K562 (cell line): ENCODE results near the gene ZDHHC14. TPM values are rescaled to one million over a fixed set of nuclear protein-coding genes. Genes with fewer than 3 reads are reported as not detected.

Experiments used
- BRF2 ChIP-seq: IDR thresholded peaks from 3 replicates; pipeline ENCODE4 v1.6.1; 2011; ENCODE audit warnings: borderline replicate concordance, mild to moderate bottlenecking; ENCODE audit not compliant: insufficient read length, insufficient read depth
- EGR1 ChIP-seq: fragments of 450-650 bp; conservative IDR thresholded peaks from 2 replicates; pipeline ENCODE4 v1.6.1; 2017; ENCODE audit warnings: mild to moderate bottlenecking
- ESRRB ChIP-seq: fragments of 250-450 bp; sonication (Bioruptor Pico); IDR thresholded peaks from 2 replicates; pipeline ENCODE4 v1.5.0; 2020; ENCODE audit warnings: mild to moderate bottlenecking, moderate library complexity, borderline replicate concordance
- KAT8 ChIP-seq: fragments of 450-650 bp; IDR thresholded peaks from 2 replicates; pipeline ENCODE4 v1.6.1; 2016; ENCODE audit warnings: low read depth, mild to moderate bottlenecking
- KDM5B ChIP-seq: fragments of 200-600 bp; sonication (generic); IDR thresholded peaks from 2 replicates; pipeline ENCODE4 v1.6.1; 2012; ENCODE audit warnings: low read depth, mild to moderate bottlenecking, moderate library complexity, low read length, control low read depth, inconsistent platforms; ENCODE audit not compliant: insufficient replicate concordance
- KLF6 ChIP-seq: fragments of 250-450 bp; sonication (Bioruptor Pico); IDR thresholded peaks from 2 replicates; pipeline ENCODE4 v1.4.0; 2020; ENCODE audit warnings: mild to moderate bottlenecking, moderate library complexity, borderline replicate concordance
- MYC ChIP-seq, 2 experiments: fragments of 250-450 bp in 1 of 2; sonication (Bioruptor Pico) in 1 of 2; IDR thresholded peaks; 2 replicates each; pipeline versions ENCODE4 v1.5.1 to v1.6.1; 2012 to 2021; ENCODE audit warnings: low read depth in 2 of 2, borderline replicate concordance in 1 of 2, improper control_type of control experiment in 1 of 2, low read length in 1 of 2, mild to moderate bottlenecking in 1 of 2, moderate library complexity in 1 of 2
- NBN ChIP-seq: fragments of 450-650 bp; IDR thresholded peaks from 2 replicates; pipeline ENCODE4 v1.6.1; 2016; ENCODE audit warnings: low read depth, mild to moderate bottlenecking
- NR4A1 ChIP-seq, 2 experiments: fragments of 250-450 bp in 1 of 2; fragments of 450-650 bp in 1 of 2; sonication (Bioruptor Pico) in 1 of 2; IDR thresholded peaks; 2 replicates each; pipeline versions ENCODE4 v1.4.0 to v1.6.1; 2016 to 2020; ENCODE audit warnings: mild to moderate bottlenecking in 2 of 2, missing compliant biosample characterization in 1 of 2, missing genetic modification characterization in 1 of 2, moderate library complexity in 1 of 2
- POLR2AphosphoS2 ChIP-seq: IDR thresholded peaks from 2 replicates; pipeline ENCODE4 v1.6.1; 2012; ENCODE audit warnings: low read length, improper control_type of control experiment
- RBFOX2 ChIP-seq: fragments of 200-400 bp; formaldehyde crosslinking; IDR thresholded peaks from 2 replicates; pipeline ENCODE4 v1.6.1; 2017; ENCODE audit warnings: low read depth, mild to moderate bottlenecking, low read length, moderate library complexity
- TEAD2 ChIP-seq: fragments of 450-650 bp; IDR thresholded peaks from 2 replicates; pipeline ENCODE4 v1.6.1; 2016; ENCODE audit warnings: missing genetic modification characterization, control low read depth, missing compliant biosample characterization
- TEAD4 ChIP-seq, 2 experiments: sonication (generic) in 1 of 2; formaldehyde crosslinking in 1 of 2; IDR thresholded peaks; 2 replicates each; pipeline versions ENCODE4 v1.6.1 to v1.8.0; 2012 to 2022; ENCODE audit warnings: borderline replicate concordance in 1 of 2, inconsistent platforms in 1 of 2, low read length in 1 of 2, mild to moderate bottlenecking in 1 of 2, missing genetic modification reagents in 1 of 2
- ZNF318 ChIP-seq, 2 experiments: fragments of 450-650 bp; IDR thresholded peaks; 2 replicates each; pipeline ENCODE4 v1.6.1; 2016; ENCODE audit warnings: mild to moderate bottlenecking in 2 of 2, borderline replicate concordance in 1 of 2, low read depth in 1 of 2, moderate library complexity in 1 of 2
- ZNF75A ChIP-seq: fragments of 450-650 bp; formaldehyde crosslinking; IDR thresholded peaks from 2 replicates; pipeline ENCODE4 v1.4.0; 2020; ENCODE audit warnings: mild to moderate bottlenecking
- ZSCAN29 ChIP-seq: fragments of 450-650 bp; IDR thresholded peaks from 2 replicates; pipeline ENCODE4 v1.6.1; 2017
- polyA plus RNA-seq, 8 experiments: library from polyadenylated mRNA; depleted of rRNA in 4 of 8; stranded (reverse) in 5 of 8; unstranded in 3 of 8; fragments of >200 nt; fragmentation: Nextera tagmentation in 2 of 8; fragmentation: Illumina TruSeq in 1 of 8; extraction: Ambion mirVana in 2 of 8; extraction: Trizol in 1 of 8; gene quantifications; 2 replicates each; pipeline versions ENCODE4 v1.2.1 to v1.2.3, GENCODE V29; 2011 to 2014; ENCODE audit warnings: inconsistent platforms in 1 of 8, missing spikeins in 1 of 8
- total RNA-seq, 7 experiments: library from RNA; depleted of rRNA in 6 of 7; stranded (reverse); fragments of >200 nt in 6 of 7; fragmentation: Illumina TruSeq in 2 of 7; extraction: Trizol in 2 of 7; gene quantifications; 2 replicates each; pipeline versions ENCODE4 v1.2.1 to v1.2.3, GENCODE V29; 2011 to 2021; ENCODE audit warnings: low replicate concordance in 1 of 7

Gene ZDHHC14
- total and polyA plus RNA-seq, 9 of the 15 experiments (the other 6 are each of a cell fraction or from before 2014, with no cell fraction given), result 0.92 to 23.1 (median 13.8) TPM

- TF ChIP-seq ZNF75A (CRISPR knock-in tag), result no peak
- TF ChIP-seq ESRRB (CRISPR knock-in tag), result no peak
- TF ChIP-seq MYC (IDR thresholded peaks at IDR 0.05; ENCODE audit: low read depth, low read length), result 0 out of 2 replicates have a peak, but pooled peaks have one; percentile 10
- no peak for TF ChIP-seq MYC (CRISPR knock-in tag; IDR thresholded peaks at IDR 0.05; ENCODE audit: borderline replicate concordance, low read depth)
- TF ChIP-seq RBFOX2, result no peak
- no peak for TF ChIP-seq POLR2AphosphoS2
- TF ChIP-seq KAT8, result no peak
- TF ChIP-seq ZNF318 (IDR thresholded peaks at IDR 0.05; ENCODE audit: borderline replicate concordance in 1 of 2, low read depth in 1 of 2), result no peak
- TF ChIP-seq NR4A1 (CRISPR knock-in tag; IDR thresholded peaks at IDR 0.05), result no peak
- 0 out of 2 replicates have a peak, but pooled peaks have one; percentile 20 for TF ChIP-seq NR4A1 (tag; IDR thresholded peaks at IDR 0.05)
- no peak for TF ChIP-seq ZSCAN29
- TF ChIP-seq KLF6 (CRISPR knock-in tag), result no peak
- no peak for TF ChIP-seq BRF2
- no peak for TF ChIP-seq TEAD4 (IDR thresholded peaks at IDR 0.05; ENCODE audit: low read length)
- TF ChIP-seq TEAD4 (CRISPR knock-in tag; IDR thresholded peaks at IDR 0.05; ENCODE audit: borderline replicate concordance), result no peak
- no peak for TF ChIP-seq NBN
- no peak for TF ChIP-seq EGR1
- no peak for TF ChIP-seq KDM5B
- no peak for TF ChIP-seq TEAD2
Observed at GRCh38 chr6:157527471-157527907, 146.5 kb downstream of the ZDHHC14 start (continued).
